ENCODE results near the gene ANKK1. TPM values are rescaled to one million over a fixed set of nuclear protein-coding genes. Genes with fewer than 3 reads are reported as not detected.

Gene ANKK1
- total RNA-seq, 1 donor from 2014 or later: 0.18 TPM

GRCh38 chr11:113345978-113346377 is 41.6 kb upstream of the ANKK1 start:
- TF ChIP-seq, protein P1, sequence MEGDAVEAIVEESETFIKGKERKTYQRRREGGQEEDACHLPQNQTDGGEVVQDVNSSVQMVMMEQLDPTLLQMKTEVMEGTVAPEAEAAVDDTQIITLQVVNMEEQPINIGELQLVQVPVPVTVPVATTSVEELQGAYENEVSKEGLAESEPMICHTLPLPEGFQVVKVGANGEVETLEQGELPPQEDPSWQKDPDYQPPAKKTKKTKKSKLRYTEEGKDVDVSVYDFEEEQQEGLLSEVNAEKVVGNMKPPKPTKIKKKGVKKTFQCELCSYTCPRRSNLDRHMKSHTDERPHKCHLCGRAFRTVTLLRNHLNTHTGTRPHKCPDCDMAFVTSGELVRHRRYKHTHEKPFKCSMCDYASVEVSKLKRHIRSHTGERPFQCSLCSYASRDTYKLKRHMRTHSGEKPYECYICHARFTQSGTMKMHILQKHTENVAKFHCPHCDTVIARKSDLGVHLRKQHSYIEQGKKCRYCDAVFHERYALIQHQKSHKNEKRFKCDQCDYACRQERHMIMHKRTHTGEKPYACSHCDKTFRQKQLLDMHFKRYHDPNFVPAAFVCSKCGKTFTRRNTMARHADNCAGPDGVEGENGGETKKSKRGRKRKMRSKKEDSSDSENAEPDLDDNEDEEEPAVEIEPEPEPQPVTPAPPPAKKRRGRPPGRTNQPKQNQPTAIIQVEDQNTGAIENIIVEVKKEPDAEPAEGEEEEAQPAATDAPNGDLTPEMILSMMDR (IDR thresholded peaks at IDR 0.05; ENCODE audit: unreplicated experiment): no peak
- H3K9me3 Mint-ChIP-seq (ENCODE audit: unreplicated experiment): no peaks in the 10 kb centered on the region
- no peak for DNase-seq (ENCODE audit: low spot score)
- no peaks in the 10 kb centered on the region for H3K27me3 Mint-ChIP-seq (ENCODE audit: unreplicated experiment)
- H3K36me3 Mint-ChIP-seq (ENCODE audit: low read depth, unreplicated experiment): no peaks in the 10 kb centered on the region
- H3K4me1 Mint-ChIP-seq (ENCODE audit: unreplicated experiment): no peaks in the 10 kb centered on the region
- H3K4me3 Mint-ChIP-seq (ENCODE audit: unreplicated experiment): no peak overlapping the region
- H3K27ac Mint-ChIP-seq (ENCODE audit: unreplicated experiment): no peak overlapping the region

DNA sequence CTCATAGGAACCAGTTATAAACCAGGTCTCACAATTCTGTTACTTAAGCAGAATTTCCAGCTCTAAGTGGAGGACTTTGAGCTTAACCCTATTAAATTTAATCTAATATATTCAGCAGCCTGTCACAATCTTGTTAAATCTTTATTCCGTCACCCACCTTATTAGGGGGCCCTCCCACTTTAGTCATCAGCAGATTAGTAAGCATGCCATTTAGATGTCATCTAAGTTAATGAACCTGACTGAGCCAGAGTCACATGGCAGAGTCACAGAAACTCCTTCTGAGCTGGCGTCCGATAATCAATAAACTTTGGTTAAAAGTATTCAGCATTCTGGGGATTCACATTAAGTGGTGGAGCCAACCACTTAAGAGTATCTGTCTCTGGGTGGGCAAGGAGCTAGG is 38.1 kb upstream of the ANKK1 start:
- no peak overlapping the region for H3K27ac Mint-ChIP-seq (ENCODE audit: unreplicated experiment)
- H3K4me1 Mint-ChIP-seq (ENCODE audit: unreplicated experiment): peaks cover 5% of the 10 kb centered on the region
- TF ChIP-seq, protein P1 (IDR thresholded peaks at IDR 0.05; ENCODE audit: unreplicated experiment): no peak
- H3K4me3 Mint-ChIP-seq (ENCODE audit: unreplicated experiment): no peak overlapping the region
- DNase-seq (ENCODE audit: low spot score): no peak
- no peaks in the 10 kb centered on the region for H3K9me3 Mint-ChIP-seq (ENCODE audit: unreplicated experiment)
- no peaks in the 10 kb centered on the region for H3K27me3 Mint-ChIP-seq (ENCODE audit: unreplicated experiment)
- H3K36me3 Mint-ChIP-seq (ENCODE audit: low read depth, unreplicated experiment): no peaks in the 10 kb centered on the region

GRCh38 chr11:113350336-113351067 is 37.1 kb upstream of the ANKK1 start:
- Mint-ChIP-seq H3K36me3 (ENCODE audit: low read depth, unreplicated experiment) (no peaks in the 10 kb centered on the region), H3K9me3 (ENCODE audit: unreplicated experiment) (no peaks in the 10 kb centered on the region), H3K27ac (ENCODE audit: unreplicated experiment) (no peak overlapping the region), H3K4me1 (ENCODE audit: unreplicated experiment) (peaks cover 5% of the 10 kb centered on the region), H3K27me3 (ENCODE audit: unreplicated experiment) (no peaks in the 10 kb centered on the region), H3K4me3 (ENCODE audit: unreplicated experiment) (no peak overlapping the region)
- DNase-seq (ENCODE audit: low spot score): no peak
- TF ChIP-seq, protein P1 (IDR thresholded peaks at IDR 0.05; ENCODE audit: unreplicated experiment): no peak

DNA sequence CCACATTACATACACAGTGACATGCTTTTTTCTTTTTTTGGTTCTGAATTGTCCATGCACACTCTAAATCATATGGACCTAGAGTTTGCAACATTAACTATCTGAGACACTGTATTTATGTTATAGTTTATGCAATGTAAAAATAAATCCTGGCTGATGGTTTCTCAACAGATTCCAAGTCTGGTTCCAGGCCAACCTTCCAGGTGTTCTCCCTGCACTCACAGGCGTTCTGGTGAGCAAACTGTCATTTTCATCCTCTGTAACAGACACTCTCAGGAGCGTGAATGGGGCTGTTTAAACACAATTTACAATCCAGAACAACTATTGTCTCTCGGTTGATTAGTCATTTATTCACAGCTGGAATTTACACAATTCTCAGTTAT is 36.5 kb upstream of the ANKK1 start:
- Mint-ChIP-seq H3K27me3 (ENCODE audit: unreplicated experiment) (no peaks in the 10 kb centered on the region), H3K4me1 (ENCODE audit: unreplicated experiment) (peaks cover 5% of the 10 kb centered on the region), H3K9me3 (ENCODE audit: unreplicated experiment) (no peaks in the 10 kb centered on the region), H3K27ac (ENCODE audit: unreplicated experiment) (no peak overlapping the region), H3K4me3 (ENCODE audit: unreplicated experiment) (no peak overlapping the region), H3K36me3 (ENCODE audit: low read depth, unreplicated experiment) (no peaks in the 10 kb centered on the region)
- TF ChIP-seq, protein P1 (IDR thresholded peaks at IDR 0.05; ENCODE audit: unreplicated experiment): no peak
- no peak for DNase-seq (ENCODE audit: low spot score)

GRCh38 chr11:113351480-113351879 is 36.1 kb upstream of the ANKK1 start:
- peaks cover 5% of the 10 kb centered on the region for H3K4me1 Mint-ChIP-seq (ENCODE audit: unreplicated experiment)
- no peaks in the 10 kb centered on the region for H3K36me3 Mint-ChIP-seq (ENCODE audit: low read depth, unreplicated experiment)
- DNase-seq (ENCODE audit: low spot score): no peak
- H3K27me3 Mint-ChIP-seq (ENCODE audit: unreplicated experiment): no peaks in the 10 kb centered on the region
- no peaks in the 10 kb centered on the region for H3K9me3 Mint-ChIP-seq (ENCODE audit: unreplicated experiment)
- no peak overlapping the region for H3K27ac Mint-ChIP-seq (ENCODE audit: unreplicated experiment)
- no peak overlapping the region for H3K4me3 Mint-ChIP-seq (ENCODE audit: unreplicated experiment)
- TF ChIP-seq, protein P1 (IDR thresholded peaks at IDR 0.05; ENCODE audit: unreplicated experiment): no peak
